HL-60 (cell line): ENCODE data around the gene FRRS1L.

Experiments used
- DNase-seq, 2 experiments: peaks; one replicate each; pipeline ENCODE4 v3.0.0-alpha.2; 2010 to 2020; ENCODE audit warnings: low read depth in 1 of 2, low spot score in 1 of 2
- H3K27ac ChIP-seq: fragments of 250-450 bp; sonication (Bioruptor Pico); replicated peaks from 2 replicates; pipeline ENCODE4 v1.5.1; 2020; ENCODE audit warnings: mild to moderate bottlenecking, moderate library complexity
- H3K27me3 ChIP-seq: fragments of 250-450 bp; sonication (Bioruptor Pico); 2 replicates; pipeline ENCODE4 v1.5.1; 2021; ENCODE audit warnings: mild to moderate bottlenecking, moderate library complexity; ENCODE audit not compliant: insufficient read depth, poor library complexity, severe bottlenecking
- H3K4me3 ChIP-seq: replicated peaks from 2 replicates; pipeline ENCODE4 v1.5.1; 2011; ENCODE audit warnings: mild to moderate bottlenecking, control low read depth, low read length; ENCODE audit not compliant: insufficient read depth
- GABPA ChIP-seq: IDR thresholded peaks from 2 replicates; pipeline ENCODE4 v1.6.1; 2012; ENCODE audit warnings: low read depth
- POLR2AphosphoS5 ChIP-seq: IDR thresholded peaks from 2 replicates; pipeline ENCODE4 v1.6.1; 2012; ENCODE audit warnings: low read depth
- SPI1 ChIP-seq: IDR thresholded peaks from 2 replicates; pipeline ENCODE4 v1.6.1; 2012; ENCODE audit warnings: low read depth, mild to moderate bottlenecking, borderline replicate concordance
- TF ChIP-seq, protein P1 (sequence below): IDR thresholded peaks from 2 replicates; pipeline ENCODE4 v1.6.1; 2012; ENCODE audit warnings: low read depth; ENCODE audit not compliant: insufficient replicate concordance
- TF ChIP-seq, protein P2 (sequence below): IDR thresholded peaks from one replicate; pipeline ENCODE4 v1.5.1; 2011; ENCODE audit warnings: low read length, control low read depth, inconsistent platforms; ENCODE audit not compliant: insufficient read depth

Gene FRRS1L

DNA sequence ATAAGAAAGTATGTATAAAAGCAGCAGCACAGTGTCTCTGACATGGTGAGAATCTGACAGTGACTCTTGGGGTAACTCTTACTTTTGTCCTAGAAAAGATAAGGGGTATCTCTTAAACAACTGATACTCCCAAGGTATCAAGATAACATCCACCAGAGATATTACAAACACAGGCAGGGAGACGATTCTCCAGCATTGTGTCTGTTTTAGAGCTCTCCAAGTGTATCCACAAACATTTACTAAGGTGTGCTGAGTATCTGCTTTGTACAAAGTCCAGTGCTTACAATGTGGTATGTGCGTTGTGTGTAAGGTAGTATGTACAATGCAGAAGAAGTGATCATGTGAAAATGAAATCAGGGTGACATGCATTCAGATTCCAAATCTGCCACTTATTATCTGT is 42.9 kb downstream of the FRRS1L start:
- Histone ChIP-seq H3K4me3 (no peak overlapping the region), H3K27me3 (no peaks in the 10 kb centered on the region), H3K27ac (no peak overlapping the region)
- TF ChIP-seq SPI1: no peak
- DNase-seq: no peak

DNA sequence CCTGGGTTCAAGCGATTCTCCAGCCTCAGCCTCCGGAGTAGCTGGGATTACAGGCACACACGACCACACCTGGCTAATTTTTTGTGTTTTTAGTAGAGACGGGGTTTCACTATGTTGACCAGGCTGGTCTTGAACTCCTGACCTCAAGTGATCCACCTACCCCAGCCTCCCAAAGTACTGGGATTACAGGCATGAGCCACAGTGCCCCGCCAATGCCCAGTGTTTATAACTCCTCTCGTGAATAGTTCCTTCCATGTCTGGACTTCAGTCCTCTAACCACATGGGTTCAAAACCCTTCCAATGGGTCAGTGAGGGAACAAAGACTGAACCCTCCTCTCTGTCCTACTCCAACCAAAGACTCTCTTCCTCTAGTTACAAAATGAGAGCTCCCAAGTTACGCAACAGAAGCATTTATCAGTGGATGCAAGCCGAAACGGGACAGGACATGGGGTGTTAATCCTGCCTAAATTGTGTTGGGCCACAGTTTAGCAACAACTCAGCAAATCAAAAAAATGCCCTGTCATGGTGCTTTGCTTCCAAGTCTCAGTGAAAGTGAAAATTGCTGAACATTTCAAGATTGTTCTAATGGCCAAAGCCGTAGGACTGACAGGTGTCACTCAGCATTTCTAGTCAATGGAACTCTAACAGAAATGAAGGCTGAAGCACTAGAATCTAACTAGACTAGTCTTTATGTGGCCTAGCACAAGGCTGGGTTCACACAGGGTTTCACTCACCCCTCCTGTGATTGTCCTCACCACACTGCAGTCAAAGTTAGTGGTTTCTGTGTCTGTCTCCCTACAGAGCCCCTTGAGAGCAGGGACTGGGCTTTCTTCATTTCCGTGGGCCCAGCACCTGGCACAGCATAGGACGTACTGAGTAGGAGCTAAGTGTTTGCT is 44.1 kb downstream of the FRRS1L start:
- Histone ChIP-seq H3K4me3 (no peak overlapping the region), H3K27ac (no peak overlapping the region), H3K27me3 (no peaks in the 10 kb centered on the region)
- TF ChIP-seq GABPA (no peak), POLR2AphosphoS5 (no peak), SPI1 (no peak)
- TF ChIP-seq, protein P1, sequence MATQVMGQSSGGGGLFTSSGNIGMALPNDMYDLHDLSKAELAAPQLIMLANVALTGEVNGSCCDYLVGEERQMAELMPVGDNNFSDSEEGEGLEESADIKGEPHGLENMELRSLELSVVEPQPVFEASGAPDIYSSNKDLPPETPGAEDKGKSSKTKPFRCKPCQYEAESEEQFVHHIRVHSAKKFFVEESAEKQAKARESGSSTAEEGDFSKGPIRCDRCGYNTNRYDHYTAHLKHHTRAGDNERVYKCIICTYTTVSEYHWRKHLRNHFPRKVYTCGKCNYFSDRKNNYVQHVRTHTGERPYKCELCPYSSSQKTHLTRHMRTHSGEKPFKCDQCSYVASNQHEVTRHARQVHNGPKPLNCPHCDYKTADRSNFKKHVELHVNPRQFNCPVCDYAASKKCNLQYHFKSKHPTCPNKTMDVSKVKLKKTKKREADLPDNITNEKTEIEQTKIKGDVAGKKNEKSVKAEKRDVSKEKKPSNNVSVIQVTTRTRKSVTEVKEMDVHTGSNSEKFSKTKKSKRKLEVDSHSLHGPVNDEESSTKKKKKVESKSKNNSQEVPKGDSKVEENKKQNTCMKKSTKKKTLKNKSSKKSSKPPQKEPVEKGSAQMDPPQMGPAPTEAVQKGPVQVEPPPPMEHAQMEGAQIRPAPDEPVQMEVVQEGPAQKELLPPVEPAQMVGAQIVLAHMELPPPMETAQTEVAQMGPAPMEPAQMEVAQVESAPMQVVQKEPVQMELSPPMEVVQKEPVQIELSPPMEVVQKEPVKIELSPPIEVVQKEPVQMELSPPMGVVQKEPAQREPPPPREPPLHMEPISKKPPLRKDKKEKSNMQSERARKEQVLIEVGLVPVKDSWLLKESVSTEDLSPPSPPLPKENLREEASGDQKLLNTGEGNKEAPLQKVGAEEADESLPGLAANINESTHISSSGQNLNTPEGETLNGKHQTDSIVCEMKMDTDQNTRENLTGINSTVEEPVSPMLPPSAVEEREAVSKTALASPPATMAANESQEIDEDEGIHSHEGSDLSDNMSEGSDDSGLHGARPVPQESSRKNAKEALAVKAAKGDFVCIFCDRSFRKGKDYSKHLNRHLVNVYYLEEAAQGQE: no peak
- TF ChIP-seq, protein P2, sequence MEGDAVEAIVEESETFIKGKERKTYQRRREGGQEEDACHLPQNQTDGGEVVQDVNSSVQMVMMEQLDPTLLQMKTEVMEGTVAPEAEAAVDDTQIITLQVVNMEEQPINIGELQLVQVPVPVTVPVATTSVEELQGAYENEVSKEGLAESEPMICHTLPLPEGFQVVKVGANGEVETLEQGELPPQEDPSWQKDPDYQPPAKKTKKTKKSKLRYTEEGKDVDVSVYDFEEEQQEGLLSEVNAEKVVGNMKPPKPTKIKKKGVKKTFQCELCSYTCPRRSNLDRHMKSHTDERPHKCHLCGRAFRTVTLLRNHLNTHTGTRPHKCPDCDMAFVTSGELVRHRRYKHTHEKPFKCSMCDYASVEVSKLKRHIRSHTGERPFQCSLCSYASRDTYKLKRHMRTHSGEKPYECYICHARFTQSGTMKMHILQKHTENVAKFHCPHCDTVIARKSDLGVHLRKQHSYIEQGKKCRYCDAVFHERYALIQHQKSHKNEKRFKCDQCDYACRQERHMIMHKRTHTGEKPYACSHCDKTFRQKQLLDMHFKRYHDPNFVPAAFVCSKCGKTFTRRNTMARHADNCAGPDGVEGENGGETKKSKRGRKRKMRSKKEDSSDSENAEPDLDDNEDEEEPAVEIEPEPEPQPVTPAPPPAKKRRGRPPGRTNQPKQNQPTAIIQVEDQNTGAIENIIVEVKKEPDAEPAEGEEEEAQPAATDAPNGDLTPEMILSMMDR: no peak
- no peak for DNase-seq

DNA sequence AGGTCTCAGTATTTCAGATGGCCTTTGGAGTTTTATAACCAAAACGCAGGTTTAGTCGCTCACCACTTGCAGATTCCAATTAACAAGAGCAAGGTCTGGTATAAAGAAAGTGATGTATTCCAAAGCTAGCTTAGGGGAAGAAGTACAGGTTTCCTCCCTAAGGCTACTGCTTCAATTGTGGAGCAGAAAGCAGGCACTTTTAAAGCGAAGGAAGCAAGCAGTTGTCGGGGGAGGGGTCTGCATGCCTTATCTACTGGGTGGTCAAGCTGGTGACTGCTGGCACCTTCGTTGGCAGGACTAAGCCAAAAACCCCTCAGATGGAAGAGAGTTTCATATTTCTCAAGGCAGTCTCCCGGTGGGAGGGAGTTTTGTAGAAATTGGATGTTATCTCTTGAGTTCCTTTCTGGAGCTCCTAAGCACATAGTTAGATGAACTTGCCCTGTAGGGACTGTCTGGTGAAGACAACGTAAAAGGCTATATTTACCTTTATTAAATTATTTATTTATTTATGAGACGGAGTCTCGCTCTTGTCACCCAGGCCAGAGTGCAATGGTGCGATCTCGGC is 45.7 kb downstream of the FRRS1L start:
- TF ChIP-seq SPI1 (no peak), POLR2AphosphoS5 (no peak), GABPA (no peak)
- TF ChIP-seq, protein P2: no peak
- TF ChIP-seq, protein P1: no peak
- no peak overlapping the region for H3K4me3 ChIP-seq
- no peak overlapping the region for H3K27ac ChIP-seq
- DNase-seq: no peak
- no peaks in the 10 kb centered on the region for H3K27me3 ChIP-seq

DNA sequence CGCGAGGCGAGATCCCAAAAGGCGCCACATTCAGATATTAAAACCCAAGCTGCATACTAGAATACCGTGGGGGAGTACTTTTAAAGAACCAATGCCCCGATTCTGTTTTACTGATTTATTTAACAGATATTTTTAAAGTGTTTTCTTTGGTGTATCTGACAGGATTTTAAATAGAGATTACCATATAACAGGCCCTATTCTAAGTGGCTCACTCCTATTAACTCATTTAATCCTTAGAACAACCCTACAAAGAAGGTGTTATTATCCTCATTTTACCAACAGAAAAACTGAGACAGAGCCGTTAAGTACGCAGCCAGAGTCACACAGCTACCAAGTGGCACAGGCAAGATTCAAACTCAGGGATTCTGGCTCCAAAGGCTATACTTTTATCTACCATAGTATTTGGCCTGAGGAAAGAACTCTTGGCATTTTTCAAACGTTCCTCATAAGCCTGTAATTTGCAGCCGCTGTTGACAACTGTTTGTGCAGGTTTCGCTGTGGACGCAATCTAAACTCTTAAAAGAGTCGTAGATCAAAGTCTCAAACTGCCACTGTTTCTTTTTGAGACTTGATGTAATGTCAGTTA is 46.8 kb downstream of the FRRS1L start:
- peak overlapping the region; percentile 17; the same call in 1 of the 2 replicates for H3K4me3 ChIP-seq
- TF ChIP-seq, protein P2: no peak
- no peak for TF ChIP-seq SPI1
- TF ChIP-seq POLR2AphosphoS5: no peak
- TF ChIP-seq, protein P1: no peak
- no peak for TF ChIP-seq GABPA

More for the DNA sequence above, 46.8 kb downstream of the FRRS1L start:
- H3K27me3 ChIP-seq: no peaks in the 10 kb centered on the region
- DNase-seq: no peak
- peak overlapping the region; percentile 60 for H3K27ac ChIP-seq
